Stimulated activated CD4-positive, alpha-beta T cell treated with anti-CD3 and anti-CD28 coated beads, Interleukin-12 subunit alpha, Interleukin-12 subunit beta, amount 100 ng/mL, for 4 hours (primary cell): Measurements from ENCODE around the gene ZDHHC24.

Experiments used
- DNase-seq: peaks from one replicate; pipeline ENCODE4 v3.0.0-alpha.2; 2020

Gene ZDHHC24

GRCh38 chr11:66493130-66493529 lies 52.7 kb downstream of the ZDHHC24 start:
- DNase-seq, result no peak

DNA sequence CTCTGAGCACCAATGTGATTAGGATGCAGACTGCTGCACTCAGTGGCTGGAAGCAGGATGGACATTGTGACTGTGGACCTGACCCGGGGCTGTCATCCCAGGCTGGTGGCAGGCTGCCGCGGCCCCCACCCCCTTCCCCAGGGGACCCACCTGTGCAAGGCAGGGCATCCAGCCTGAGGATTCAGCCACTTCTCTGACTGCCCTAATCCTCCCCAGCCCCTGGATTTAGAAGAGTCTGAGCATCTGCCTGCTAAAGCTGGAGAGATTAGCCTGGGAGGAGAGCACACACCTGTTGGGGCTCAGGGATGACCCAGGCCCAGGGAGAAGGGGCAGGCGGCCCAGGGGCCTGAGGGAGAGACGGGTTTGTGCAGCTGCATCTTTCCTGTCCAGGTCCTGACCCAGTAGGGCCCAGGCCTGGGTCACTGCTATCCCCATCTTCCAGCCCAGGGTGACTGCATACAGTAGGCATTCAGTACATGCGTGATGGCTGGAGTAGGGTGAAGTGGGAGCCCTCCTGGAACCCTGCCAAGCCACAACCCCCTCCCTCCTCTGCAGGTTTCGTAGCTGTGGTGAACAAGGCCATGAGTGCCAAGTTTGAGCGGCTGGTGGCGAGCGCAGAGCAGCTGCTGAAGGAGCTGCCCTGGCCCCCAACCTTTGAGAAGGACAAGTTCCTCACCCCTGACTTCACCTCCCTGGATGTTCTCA lies 53.5 kb downstream of the ZDHHC24 start:
- DNase-seq, result no peak

DNA sequence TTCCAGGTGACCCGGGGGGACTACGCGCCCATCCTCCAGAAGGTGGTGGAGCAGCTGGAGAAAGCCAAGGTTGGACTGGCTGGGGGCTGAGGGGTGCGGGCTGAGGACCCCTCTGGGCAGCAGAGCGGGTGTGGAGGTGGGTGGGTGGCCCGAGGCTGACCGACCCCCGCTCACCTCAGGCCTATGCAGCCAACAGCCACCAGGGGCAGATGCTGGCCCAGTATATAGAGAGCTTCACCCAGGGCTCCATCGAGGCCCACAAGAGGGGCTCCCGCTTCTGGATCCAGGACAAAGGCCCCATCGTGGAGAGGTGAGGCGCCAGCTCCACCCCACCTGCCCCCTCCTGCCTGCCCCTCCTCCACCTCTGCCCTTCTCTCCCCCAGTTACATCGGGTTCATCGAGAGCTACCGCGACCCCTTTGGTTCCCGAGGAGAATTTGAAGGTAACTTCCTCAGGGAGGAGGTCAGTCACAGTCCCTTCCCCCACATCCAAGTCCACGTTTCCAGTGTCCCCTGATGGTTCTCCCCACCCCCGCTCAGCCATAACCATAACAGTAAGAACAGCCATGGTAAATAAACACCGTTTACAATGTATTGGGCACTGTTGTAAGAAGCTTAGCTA lies 54.4 kb downstream of the ZDHHC24 start:
- DNase-seq, result no peak

DNA sequence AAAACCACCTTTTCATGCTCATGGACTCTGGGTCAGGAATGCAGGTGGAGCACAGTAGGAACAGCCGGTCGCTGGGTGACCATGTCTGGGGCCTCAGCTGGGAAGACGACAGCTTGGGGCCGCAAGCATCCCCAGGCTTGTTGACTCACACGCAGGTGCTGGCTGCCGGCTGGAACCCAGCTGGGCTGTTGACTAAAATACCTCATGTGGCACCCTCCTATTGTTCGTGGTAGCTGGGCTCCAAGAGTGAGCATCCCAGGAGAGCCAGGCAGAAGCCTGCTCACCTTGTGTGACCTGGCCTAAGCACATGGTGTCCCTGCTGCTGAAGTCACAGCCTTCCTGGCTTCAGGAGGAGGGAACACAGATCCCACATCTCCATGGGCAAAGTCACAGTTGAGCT lies 56.2 kb downstream of the ZDHHC24 start:
- DNase-seq, result no peak

DNA sequence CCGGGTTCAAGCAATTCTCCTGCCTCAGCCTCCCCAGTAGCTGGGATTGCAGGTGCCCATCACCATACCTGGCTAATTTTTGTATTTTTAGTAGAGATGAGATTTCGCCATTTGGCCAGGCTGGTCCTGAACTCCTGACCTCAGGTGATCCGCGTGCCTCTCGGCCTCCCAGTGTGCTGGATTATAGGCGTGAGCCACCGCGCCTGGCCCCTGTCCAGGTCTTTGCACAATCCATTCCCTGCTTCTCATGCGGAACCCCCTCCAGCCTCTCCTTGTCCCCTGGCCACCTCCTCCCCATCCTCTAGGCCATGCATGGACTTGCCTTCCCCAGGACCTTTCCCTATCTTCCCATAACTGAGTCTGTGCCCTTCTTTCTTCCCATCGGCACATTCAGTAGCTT lies 56.9 kb downstream of the ZDHHC24 start:
- no peak for DNase-seq

- no peak for DNase-seq
Observed at GRCh38 chr11:66484806-66485380, 61.0 kb downstream of the ZDHHC24 start.

DNA sequence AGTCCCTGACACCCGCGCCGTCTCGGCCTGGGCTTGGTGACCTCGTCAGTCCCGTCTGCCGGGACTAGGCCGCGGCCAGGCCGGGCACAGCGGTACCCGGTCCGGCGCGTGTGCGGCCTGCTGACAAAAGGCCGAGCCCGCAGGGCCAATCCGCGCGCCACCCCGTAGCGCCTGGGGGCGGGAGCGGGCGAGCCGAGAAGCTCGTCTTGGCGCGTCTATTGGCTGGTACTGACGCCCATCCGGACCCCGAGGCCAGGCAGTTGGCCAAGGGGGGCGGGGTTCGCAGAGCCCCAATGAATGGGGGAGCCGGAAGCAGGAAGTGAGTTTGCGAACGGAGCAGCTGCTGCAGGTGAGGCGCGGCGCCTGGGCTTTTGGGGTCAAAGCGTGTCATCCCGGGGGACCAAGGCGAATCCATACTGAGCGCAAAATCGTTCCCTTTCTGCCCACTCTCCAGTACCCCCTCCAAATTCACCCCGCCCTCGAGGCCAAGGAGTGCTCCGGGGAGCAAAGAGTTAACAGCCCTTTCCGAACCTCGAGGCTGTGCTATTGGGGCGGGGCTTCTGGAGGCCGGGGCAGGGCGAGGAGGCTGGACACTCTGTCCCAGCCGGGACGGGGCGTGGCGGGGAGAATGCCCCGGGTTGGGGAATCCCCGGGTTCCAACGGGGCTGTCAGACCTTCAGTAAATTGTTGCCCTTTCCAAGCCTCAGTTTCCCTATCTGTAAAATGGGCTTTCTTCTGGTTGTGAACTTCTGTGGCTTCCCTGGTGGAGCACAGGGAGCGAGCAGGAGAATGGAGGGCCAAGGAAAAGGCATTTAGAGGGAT lies 65.5 kb downstream of the ZDHHC24 start, which contains the start of gene DPP3:
Gene DPP3, plus strand, starts transcription at position 318 of the 822 bp plus-strand sequence. CDS start 1,767 bp downstream, outside the sequence.
- DNase-seq, result peak; percentile 93

DNA sequence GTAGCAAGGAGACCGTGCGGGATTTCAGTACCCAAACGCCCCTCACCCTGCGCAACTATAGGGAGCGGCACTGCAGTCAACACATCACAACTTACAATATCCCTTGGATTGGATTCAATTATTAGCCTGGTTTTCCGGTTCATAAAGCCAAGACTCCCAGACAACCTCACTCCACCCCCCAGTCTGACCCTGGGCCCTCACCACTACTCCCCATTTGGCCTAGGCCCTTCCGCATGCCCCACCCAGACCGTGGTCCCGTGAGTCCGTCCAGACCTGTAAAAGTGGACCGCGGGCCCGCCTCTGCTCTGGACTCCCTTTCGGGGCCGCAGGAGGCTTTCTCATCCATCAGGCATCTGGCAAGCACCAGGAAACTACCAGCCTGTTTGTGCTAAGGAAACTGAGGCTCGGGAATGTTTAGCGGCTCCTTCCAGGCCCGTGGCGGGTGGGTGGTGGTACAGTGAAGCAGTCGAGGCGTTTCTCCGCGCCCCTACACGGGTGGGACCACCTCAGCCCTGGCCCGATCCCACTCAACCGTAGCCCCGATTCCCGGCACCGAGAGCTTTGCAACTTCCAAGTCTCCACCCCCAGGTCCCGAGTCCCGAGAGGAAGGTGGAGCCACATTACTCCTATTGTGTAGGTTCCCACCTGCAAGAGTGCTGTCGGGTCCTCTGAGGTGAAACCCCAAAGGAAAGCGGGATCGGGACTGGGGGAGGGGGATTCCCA lies 66.3 kb downstream of the ZDHHC24 start:
- DNase-seq, result no peak

DNA sequence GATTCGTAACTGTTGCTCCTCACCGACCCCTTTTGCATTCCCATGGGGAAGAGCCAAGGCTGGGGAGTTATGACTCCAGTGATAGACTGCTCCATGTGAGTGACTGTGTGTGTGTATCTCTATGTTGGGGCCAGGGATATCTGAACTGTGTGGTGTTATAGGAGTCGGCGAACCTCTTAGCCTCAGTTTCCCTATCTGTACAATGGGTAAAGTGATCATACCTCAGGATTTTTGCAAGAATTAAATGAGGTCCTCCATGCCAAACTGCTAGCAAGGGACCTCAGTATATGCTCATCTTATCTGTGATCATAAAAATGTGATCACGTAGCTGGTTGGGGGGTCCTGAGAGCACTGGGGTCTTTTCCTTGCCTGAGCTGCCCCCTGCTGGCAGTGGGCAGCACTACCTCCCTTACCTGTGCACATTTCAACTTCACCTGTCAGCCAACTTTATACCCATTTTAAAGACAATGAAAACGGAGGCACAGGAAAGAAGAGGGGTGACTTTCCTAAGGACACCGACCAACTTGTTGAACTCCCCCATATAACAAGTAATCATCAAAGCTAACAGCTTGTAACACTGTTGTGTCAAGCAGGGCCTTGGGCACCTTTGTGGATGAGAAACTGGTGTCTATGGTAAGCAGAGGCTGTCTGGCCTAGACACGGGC lies 67.0 kb downstream of the ZDHHC24 start:
- DNase-seq, result peak; percentile 22

GRCh38 chr11:66477263-66478201 lies 68.3 kb downstream of the ZDHHC24 start:
- DNase-seq, result no peak

DNA sequence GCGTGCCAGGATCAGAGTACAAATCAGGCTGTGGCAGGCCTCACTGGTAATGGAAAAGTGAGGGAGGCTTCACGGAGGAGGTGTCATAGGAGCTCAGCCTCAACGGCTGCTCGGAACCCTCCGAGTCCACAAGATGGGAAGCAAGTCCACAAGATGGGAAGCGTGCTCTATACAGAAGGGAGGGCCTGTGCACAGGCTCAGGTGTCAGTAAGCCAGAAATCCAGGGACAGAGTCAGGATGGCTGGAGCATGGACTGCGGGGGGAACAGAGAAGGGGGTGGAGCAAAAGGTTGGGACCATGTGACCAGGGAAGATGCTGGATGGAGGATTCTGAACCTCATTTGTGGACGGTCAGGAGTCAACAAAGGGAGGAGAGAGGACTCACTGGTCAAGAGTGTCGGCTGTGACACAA lies 69.0 kb downstream of the ZDHHC24 start:
- no peak for DNase-seq

- no peak for DNase-seq
Observed at GRCh38 chr11:66476173-66476840, 69.5 kb downstream of the ZDHHC24 start.

GRCh38 chr11:66475349-66476172 lies 70.3 kb downstream of the ZDHHC24 start:
- no peak for DNase-seq

- DNase-seq, result no peak
Observed at GRCh38 chr11:66473608-66474515, 72.0 kb downstream of the ZDHHC24 start.

- no peak for DNase-seq
Observed at GRCh38 chr11:66473167-66473566, 72.7 kb downstream of the ZDHHC24 start.

DNA sequence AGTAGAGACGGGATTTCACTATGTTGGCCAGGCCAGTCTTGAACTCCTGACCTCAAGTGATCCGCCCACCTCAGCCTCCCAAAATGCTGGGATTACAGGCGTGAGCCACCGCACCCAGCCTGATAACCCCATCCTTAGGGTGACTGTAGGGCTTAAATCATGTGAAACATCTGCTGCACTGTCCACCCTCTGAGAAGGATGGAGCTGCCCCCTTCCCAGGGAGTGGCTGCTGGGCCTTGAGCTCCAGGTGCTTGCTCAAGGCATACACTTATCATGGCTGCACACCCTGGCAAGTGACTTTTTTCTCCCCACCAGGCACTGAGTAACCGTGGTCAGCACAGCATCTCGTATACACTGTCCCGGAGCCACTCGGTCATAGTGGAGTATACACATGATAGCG lies 73.8 kb downstream of the ZDHHC24 start:
- DNase-seq, result no peak

DNA sequence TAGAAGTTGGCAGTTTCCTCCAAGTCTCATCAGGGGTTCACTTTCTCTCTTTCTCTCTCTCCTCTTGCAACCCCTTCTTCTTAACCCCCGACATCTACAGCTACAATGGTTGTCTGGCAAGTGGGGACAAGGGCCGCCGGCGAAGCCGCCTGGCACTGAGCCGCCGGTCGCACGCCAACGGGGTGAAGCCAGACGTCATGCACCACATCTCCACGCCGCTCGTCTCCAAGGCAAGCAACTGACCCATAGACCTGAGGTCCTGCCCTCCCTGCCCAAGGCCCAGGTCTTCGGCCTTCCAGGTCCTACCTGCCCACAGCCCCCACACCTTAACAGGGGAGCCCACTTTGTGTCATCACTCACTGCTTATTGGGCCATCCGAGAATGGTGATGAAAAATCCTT lies 74.7 kb downstream of the ZDHHC24 start:
- DNase-seq, result no peak
